ENCODE measurements around the gene PCDH8. TPM values are rescaled to one million over a fixed set of nuclear protein-coding genes. Genes with fewer than 3 reads are reported as not detected.

Gene PCDH8
- total and polyA plus RNA-seq, 2 experiments from 2014 or later: 0.36 to 1.7 TPM

GRCh38 chr13:52800856-52801255, 47.6 kb downstream of the PCDH8 start (continued):
- no peak for TF ChIP-seq CTCF (conservative IDR thresholded peaks at IDR 0.05; ENCODE audit: low read depth in 2 of 2)
- TF ChIP-seq EZH2phosphoT487 (IDR thresholded peaks at IDR 0.05; ENCODE audit: unreplicated experiment): no peak
- no peak for TF ChIP-seq ZNF331 (CRISPR knock-in tag; IDR thresholded peaks at IDR 0.05; ENCODE audit: low read depth)
- no peak for TF ChIP-seq CREB1 (CRISPR knock-in tag; IDR thresholded peaks at IDR 0.05; ENCODE audit: low read depth)
- no peak for TF ChIP-seq EZH2 (IDR thresholded peaks at IDR 0.05; ENCODE audit: low read depth, unreplicated experiment)

GRCh38 chr13:52798770-52799430, 49.5 kb downstream of the PCDH8 start:
- no peak overlapping the region for H3K27ac ChIP-seq (ENCODE audit: low read depth)
- Mint-ChIP-seq H3K9me3 (no peaks in the 10 kb centered on the region), H3K27ac (no peak overlapping the region), H3K36me3 (ENCODE audit: low read depth) (no peaks in the 10 kb centered on the region), H3K4me3 (no peak overlapping the region), H3K27me3 (ENCODE audit: insufficient read depth, low read depth, poor library complexity) (peaks cover 3% of the 10 kb centered on the region), H3K4me1 (no peaks in the 10 kb centered on the region; the same call in 1 of the 3 replicates)
- no peaks in the 10 kb centered on the region; the same call in 1 of the 2 replicates for H3K9me2 ChIP-seq (ENCODE audit: insufficient read depth)
- H3K4me3 ChIP-seq: no peak overlapping the region
- no peak overlapping the region for H3K4me2 ChIP-seq
- H2AFZ ChIP-seq: no peak overlapping the region
- H4K20me1 ChIP-seq (replicated peaks; ENCODE audit: insufficient read depth): no peaks in the 10 kb centered on the region
- ATAC-seq: no peak
- H3K4me1 ChIP-seq (ENCODE audit: insufficient read depth): 0 out of 2 replicates have a peak, but pooled peaks cover 5% of the 10 kb centered on the region
- no peaks in the 10 kb centered on the region for H3K27me3 ChIP-seq (ENCODE audit: insufficient read depth)
- DNase-seq (ENCODE audit: low spot score): no peak
- no peaks in the 10 kb centered on the region for H3K36me3 ChIP-seq (ENCODE audit: insufficient read depth)
- no peaks in the 10 kb centered on the region for H3F3A ChIP-seq (replicated peaks; ENCODE audit: low read depth)
- H3K79me2 ChIP-seq (replicated peaks; ENCODE audit: insufficient read depth): no peaks in the 10 kb centered on the region
- TF ChIP-seq ETS1 (IDR thresholded peaks at IDR 0.05) (no peak), NANOG (IDR thresholded peaks at IDR 0.05; ENCODE audit: borderline replicate concordance) (no peak), POLR2AphosphoS5 (IDR thresholded peaks at IDR 0.05; ENCODE audit: low read depth) (no peak), JUNB (IDR thresholded peaks at IDR 0.05; ENCODE audit: unreplicated experiment) (no peak), STAT1 (IDR thresholded peaks at IDR 0.05; ENCODE audit: unreplicated experiment) (no peak), REST (IDR thresholded peaks at IDR 0.05; ENCODE audit: unreplicated experiment) (no peak), ZNF114 (CRISPR knock-in tag; IDR thresholded peaks at IDR 0.05) (no peak), ZNF331 (CRISPR knock-in tag; IDR thresholded peaks at IDR 0.05; ENCODE audit: low read depth) (no peak), EZH2 (IDR thresholded peaks at IDR 0.05; ENCODE audit: low read depth, unreplicated experiment) (no peak), EZH2phosphoT487 (IDR thresholded peaks at IDR 0.05; ENCODE audit: unreplicated experiment) (no peak), CREB1 (CRISPR knock-in tag; IDR thresholded peaks at IDR 0.05; ENCODE audit: low read depth) (no peak), CTCF (conservative IDR thresholded peaks at IDR 0.05; ENCODE audit: low read depth in 2 of 2) (no peak)
